ENCODE data around the gene PROX1. TPM values are rescaled to one million over a fixed set of nuclear protein-coding genes. Genes with fewer than 3 reads are reported as not detected.

Gene PROX1
- total RNA-seq, 6 experiments from 2014 or later: 0.14 to 0.96 (median 0.31) TPM

- no peaks in the 10 kb centered on the region for H3K36me3 Mint-ChIP-seq (ENCODE audit: low read depth)
- H3K4me1 Mint-ChIP-seq (ENCODE audit: low read depth): no peaks in the 10 kb centered on the region
- no peak overlapping the region for H3K4me3 Mint-ChIP-seq
- H3K27ac Mint-ChIP-seq: no peak overlapping the region
- no peak for DNase-seq
- H3K9me3 Mint-ChIP-seq: 0 out of 2 replicates have a peak, but pooled peaks cover 4% of the 10 kb centered on the region
- H3K27me3 Mint-ChIP-seq (ENCODE audit: insufficient read depth): peaks cover 2% of the 10 kb centered on the region; the same call in 1 of the 2 replicates
- TF ChIP-seq CTCF (IDR thresholded peaks at IDR 0.05): no peak
Observed at GRCh38 chr1:214067397-214067796, 79.6 kb downstream of the PROX1 start.

- Mint-ChIP-seq H3K4me3 (no peak overlapping the region), H3K4me1 (ENCODE audit: low read depth) (no peaks in the 10 kb centered on the region), H3K27ac (no peak overlapping the region), H3K9me3 (0 out of 2 replicates have a peak, but pooled peaks cover 4% of the 10 kb centered on the region), H3K27me3 (ENCODE audit: insufficient read depth) (peaks cover 2% of the 10 kb centered on the region; the same call in 1 of the 2 replicates), H3K36me3 (ENCODE audit: low read depth) (no peaks in the 10 kb centered on the region)
- no peak for TF ChIP-seq CTCF (IDR thresholded peaks at IDR 0.05)
- no peak for DNase-seq
Observed at GRCh38 chr1:214067853-214068703, 80.3 kb downstream of the PROX1 start.

GRCh38 chr1:214068979-214069378 lies 81.2 kb downstream of the PROX1 start:
- no peak for TF ChIP-seq CTCF (IDR thresholded peaks at IDR 0.05)
- Mint-ChIP-seq H3K27me3 (ENCODE audit: insufficient read depth) (peaks cover 2% of the 10 kb centered on the region; the same call in 1 of the 2 replicates), H3K4me3 (no peak overlapping the region), H3K4me1 (ENCODE audit: low read depth) (no peaks in the 10 kb centered on the region), H3K9me3 (no peaks in the 10 kb centered on the region), H3K36me3 (ENCODE audit: low read depth) (no peaks in the 10 kb centered on the region), H3K27ac (no peak overlapping the region)
- DNase-seq: no peak

- H3K4me1 Mint-ChIP-seq (ENCODE audit: low read depth): no peaks in the 10 kb centered on the region
- DNase-seq: no peak
- no peak overlapping the region for H3K27ac Mint-ChIP-seq
- no peak for TF ChIP-seq CTCF (IDR thresholded peaks at IDR 0.05)
- H3K36me3 Mint-ChIP-seq (ENCODE audit: low read depth): no peaks in the 10 kb centered on the region
- H3K27me3 Mint-ChIP-seq (ENCODE audit: insufficient read depth): peaks cover 2% of the 10 kb centered on the region; the same call in 1 of the 2 replicates
- H3K4me3 Mint-ChIP-seq: no peak overlapping the region
- H3K9me3 Mint-ChIP-seq: no peaks in the 10 kb centered on the region; the same call in 1 of the 2 replicates
Observed at GRCh38 chr1:214071469-214071868, 83.7 kb downstream of the PROX1 start.

GRCh38 chr1:214072426-214073157 lies 84.8 kb downstream of the PROX1 start:
- Mint-ChIP-seq H3K36me3 (ENCODE audit: low read depth) (no peaks in the 10 kb centered on the region), H3K27ac (no peak overlapping the region), H3K4me1 (ENCODE audit: low read depth) (no peaks in the 10 kb centered on the region), H3K4me3 (no peak overlapping the region), H3K27me3 (ENCODE audit: insufficient read depth) (peaks cover 2% of the 10 kb centered on the region), H3K9me3 (no peaks in the 10 kb centered on the region; the same call in 1 of the 2 replicates)
- TF ChIP-seq CTCF (IDR thresholded peaks at IDR 0.05): no peak
- DNase-seq: no peak

Data from HFFc6 (cell line).